SK-N-SH (cell line): Measurements from ENCODE around the gene POPDC3.

Experiments
- CTCF ChIP-seq: fragments of 200-600 bp; sonication (generic); IDR thresholded peaks from 2 replicates; pipeline ENCODE4 v1.6.1; 2017; ENCODE audit warnings: antibody characterized with exemption, mild to moderate bottlenecking, moderate library complexity
- EP300 ChIP-seq, 2 experiments: IDR thresholded peaks; 2 replicates each; pipeline versions ENCODE4 v1.4.0 to v1.6.1; 2012; ENCODE audit warnings: borderline replicate concordance in 1 of 2, low read depth in 1 of 2, low read length in 1 of 2
- POLR2AphosphoS5 ChIP-seq: IDR thresholded peaks from 2 replicates; pipeline ENCODE4 v1.6.1; 2012; ENCODE audit warnings: low read depth, low read length
- TAF1 ChIP-seq: IDR thresholded peaks from 2 replicates; pipeline ENCODE4 v1.6.1; 2012; ENCODE audit warnings: low read depth, mild to moderate bottlenecking, low read length, moderate library complexity, borderline replicate concordance

GRCh38 chr6:105121981-105122380, 57.8 kb downstream of the POPDC3 start:
- TF ChIP-seq POLR2AphosphoS5 (no peak), CTCF (no peak), EP300 (IDR thresholded peaks at IDR 0.05; ENCODE audit: borderline replicate concordance in 1 of 2, low read depth in 1 of 2, low read length in 1 of 2) (no peak), TAF1 (no peak)
